Endothelial cell of umbilical vein (primary cell): ENCODE results near the gene DCPS. TPM values are rescaled to one million over a fixed set of nuclear protein-coding genes. Genes with fewer than 3 reads are reported as not detected.
"Not testable (repeated sequence)": the region's sequence is repeated elsewhere in the genome, so short reads cannot be mapped to it uniquely, and the experiment has no call there.

Experiments used
- BruUV-seq: library from RNA; stranded (reverse); fragments of 400-500 nt; replicated peaks from 2 replicates; lab custom pipeline; 2021; lab: Mats Ljungman, UMichigan
- CTCF ChIA-PET: fragments of 300-600, 350-600 bp; sonication (Branson Sonifier 250); formaldehyde crosslinking; loops from one replicate; lab custom pipeline; 2021; ENCODE audit warnings: antibody characterized with exemption, inconsistent platforms; lab: Charles Lee
- POLR2A ChIA-PET: fragments of 300-600, 350-600 bp; sonication (Branson Sonifier 250); formaldehyde crosslinking; loops from one replicate; lab custom pipeline; 2021; ENCODE audit warnings: antibody characterized with exemption, inconsistent platforms; lab: Charles Lee
- DNase-seq: peaks from one replicate; pipeline ENCODE4 v3.0.0-alpha.2; 2011; ENCODE audit warnings: low read depth, low spot score
- FAIRE-seq: peaks from 2 replicates; lab custom pipeline; 2011; peaks lifted over from hg19 to GRCh38; lab: Jason Lieb, UNC
- H2AFZ ChIP-seq: 2 replicates; pipeline ENCODE4 v1.6.0; 2012; ENCODE audit warnings: low read depth, low read length, control low read depth, inconsistent platforms
- H3K27ac ChIP-seq: 2 replicates; pipeline ENCODE4 v1.5.1; 2011; ENCODE audit warnings: low read depth, mild to moderate bottlenecking, control low read depth, low read length, moderate library complexity; ENCODE audit not compliant: insufficient read depth
- H3K27me3 ChIP-seq, 2 experiments: 2 replicates each; pipeline versions ENCODE4 v1.6.0 to v1.6.1; 2011; ENCODE audit warnings: low read length in 2 of 2, mixed read lengths in 1 of 2; ENCODE audit not compliant: control insufficient read depth in 2 of 2, insufficient read depth in 2 of 2
- H3K36me3 ChIP-seq, 2 experiments: 2 replicates in 1 of 2; 3 replicates in 1 of 2; pipeline ENCODE4 v1.5.1; 2011; ENCODE audit warnings: low read length in 2 of 2, mild to moderate bottlenecking in 1 of 2, moderate library complexity in 1 of 2; ENCODE audit not compliant: control insufficient read depth in 2 of 2, insufficient read depth in 2 of 2; ENCODE audit errors: extremely low read depth in 1 of 2
- H3K4me1 ChIP-seq: 3 replicates; pipeline ENCODE4 v1.5.1; 2011; ENCODE audit warnings: mild to moderate bottlenecking, low read length; ENCODE audit not compliant: control insufficient read depth, insufficient read depth; ENCODE audit errors: extremely low read depth
- H3K4me2 ChIP-seq: 2 replicates; pipeline ENCODE4 v1.6.1; 2011; ENCODE audit warnings: low read length, control low read depth, mixed read lengths; ENCODE audit not compliant: insufficient read depth
- H3K4me3 ChIP-seq, 3 experiments: fragments of 200-600 bp in 1 of 3; sonication (generic), shearing (Covaris generic) in 1 of 3; replicated peaks in 1 of 3; 2 replicates each; pipeline ENCODE4 v1.5.1; 2011 to 2016; ENCODE audit warnings: control low read depth in 3 of 3, low read length in 3 of 3, mild to moderate bottlenecking in 2 of 3, inconsistent platforms in 1 of 3, low read depth in 1 of 3, moderate library complexity in 1 of 3; ENCODE audit not compliant: insufficient read depth in 1 of 3
- H3K79me2 ChIP-seq: 2 replicates; pipeline ENCODE4 v1.6.0; 2012; ENCODE audit warnings: low read length, inconsistent platforms; ENCODE audit not compliant: control insufficient read depth, insufficient read depth
- H3K9ac ChIP-seq: replicated peaks from 2 replicates; pipeline ENCODE3; 2011; ENCODE audit warnings: low read length, control low read depth; ENCODE audit not compliant: insufficient read depth; ENCODE audit errors: extremely low read depth
- H3K9me1 ChIP-seq: replicated peaks from 3 replicates; pipeline ENCODE4 v1.6.0; 2011; ENCODE audit warnings: mild to moderate bottlenecking, low read length; ENCODE audit not compliant: control insufficient read depth, insufficient read depth; ENCODE audit errors: extremely low read depth
- H3K9me3 ChIP-seq: replicated peaks from 2 replicates; pipeline ENCODE4 v1.5.1; 2012; ENCODE audit warnings: low read length, inconsistent platforms; ENCODE audit not compliant: control insufficient read depth, insufficient read depth
- H4K20me1 ChIP-seq: replicated peaks from 2 replicates; pipeline ENCODE3; 2011; ENCODE audit warnings: mild to moderate bottlenecking, low read length; ENCODE audit not compliant: control insufficient read depth, insufficient read depth; ENCODE audit errors: extremely low read depth
- dilution Hi-C: fragments of 300-500 bp; cut with MboI; formaldehyde crosslinking; loops from one replicate; pipeline ENCODE4 v1.15.0; 2019; ENCODE audit warnings: low sequenced_read_pairs; ENCODE audit not compliant: extremely low pct_ligation_motif_present
- intact Hi-C: fragments of 100-400 bp; cut with micrococcal nuclease; formaldehyde crosslinking; loops from one replicate; pipeline ENCODE4 v1.10.0; 2022
- polyA plus RNA-seq, 4 experiments: library from polyadenylated mRNA; depleted of rRNA in 3 of 4; stranded (reverse) in 3 of 4; unstranded in 1 of 4; fragments of >200 nt; gene quantifications; 2 replicates each; pipeline versions ENCODE4 v1.2.1 to v1.2.3, GENCODE V29; 2011 to 2012; ENCODE audit warnings: missing spikeins in 1 of 4
- total RNA-seq: library from RNA; stranded (reverse); gene quantifications from 2 replicates; pipeline ENCODE4 v1.2.3, GENCODE V29; 2021

The DCPS gene
- total and polyA plus RNA-seq, 2 donors (not counting 3 experiments of a cell fraction or from before 2014, with no cell fraction given), result 19.6 to 36.0 TPM

DNA sequence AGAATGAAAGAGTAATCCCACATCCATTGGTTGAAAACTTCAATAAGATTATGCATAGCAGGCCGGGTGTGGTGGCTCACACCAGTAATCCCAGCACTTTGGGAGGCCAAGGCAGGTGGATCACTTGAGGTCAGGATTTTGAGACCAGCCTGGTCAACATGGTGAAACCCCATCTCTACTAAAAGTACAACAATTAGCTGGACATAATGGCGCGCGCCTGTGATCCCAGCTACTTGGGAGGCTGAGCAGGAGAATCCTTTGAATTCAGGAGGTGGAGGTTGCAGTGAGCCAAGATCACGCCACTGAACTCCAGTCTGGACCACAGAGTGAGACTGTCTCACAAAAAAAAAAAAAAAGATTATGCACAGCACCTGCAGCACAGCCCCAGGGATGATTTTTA, 63.9 kb downstream of the DCPS start:
- H4K20me1 ChIP-seq, H3K27ac ChIP-seq, H3K27me3 ChIP-seq, H2AFZ ChIP-seq, CTCF ChIA-PET, intact Hi-C loops, H3K4me2 ChIP-seq, H3K36me3 ChIP-seq, H3K9me3 ChIP-seq, DNase-seq, H3K4me1 ChIP-seq, H3K4me3 ChIP-seq, H3K9ac ChIP-seq, H3K9me1 ChIP-seq, H3K79me2 ChIP-seq, dilution Hi-C loops, BruUV-seq, FAIRE-seq, POLR2A ChIA-PET: not testable (repeated sequence)

DNA sequence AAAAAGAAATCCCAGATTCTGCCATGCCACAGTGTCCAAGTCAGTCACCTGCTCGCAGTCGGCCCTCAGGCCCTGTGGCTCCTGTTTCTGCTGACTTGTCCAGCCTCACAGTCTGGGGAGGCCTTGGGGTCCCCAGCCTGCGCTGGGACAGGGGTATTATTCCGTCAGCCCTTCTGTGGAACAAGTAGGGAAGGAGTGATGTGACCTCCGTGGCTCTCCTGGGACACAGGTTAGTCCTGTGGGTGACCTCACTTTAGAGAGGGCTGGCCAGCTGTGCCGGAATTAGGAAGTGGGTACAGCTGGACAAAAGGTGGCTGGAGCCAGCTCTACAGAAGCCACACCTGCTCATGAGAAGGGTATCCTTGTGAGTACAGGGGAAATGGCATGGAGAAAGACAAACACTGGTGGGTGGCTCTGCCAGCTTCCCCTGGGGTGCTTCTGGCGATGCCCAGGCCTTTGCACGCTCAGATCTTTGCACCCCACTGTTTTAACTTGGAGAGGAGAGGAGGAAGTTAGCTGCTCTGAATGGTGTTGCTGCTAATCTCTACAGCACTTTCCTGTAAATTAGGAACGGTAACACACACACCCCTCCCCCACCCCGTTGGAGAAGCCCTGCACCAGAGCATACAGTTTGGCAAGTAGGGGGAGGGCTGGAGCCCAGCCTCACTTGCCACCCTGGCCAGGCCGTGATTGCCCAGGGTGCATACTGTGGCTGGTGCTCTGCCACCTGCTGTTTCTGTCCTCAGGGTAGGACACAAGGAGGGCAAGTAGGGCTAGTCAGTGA, 64.7 kb downstream of the DCPS start:
- H3K4me3 ChIP-seq, intact Hi-C loops, BruUV-seq, dilution Hi-C loops, H3K9ac ChIP-seq, H3K4me2 ChIP-seq, H3K4me1 ChIP-seq, H3K27me3 ChIP-seq, H3K79me2 ChIP-seq, H3K9me3 ChIP-seq, H3K9me1 ChIP-seq, H3K36me3 ChIP-seq, H2AFZ ChIP-seq, POLR2A ChIA-PET, CTCF ChIA-PET, FAIRE-seq, DNase-seq, H4K20me1 ChIP-seq, H3K27ac ChIP-seq: not testable (repeated sequence)
